ENCODE results near the gene ANO3. TPM values are rescaled to one million over a fixed set of nuclear protein-coding genes. Genes with fewer than 3 reads are reported as not detected.
A peak's percentile ranks its signal among the peaks of the same experiment; 100 is the strongest.

The ANO3 gene
- total RNA-seq, 1 experiment from 2014 or later = not detected

GRCh38 chr11:26622181-26622580 lies 290.3 kb downstream of the ANO3 start:
- H3K27me3 ChIP-seq (ENCODE audit: insufficient read depth, low read depth) = no peaks in the 10 kb centered on the region
- no peaks in the 10 kb centered on the region for H3K9me3 ChIP-seq (ENCODE audit: insufficient read depth, low read depth)
- H3F3A ChIP-seq (ENCODE audit: insufficient read depth, low read depth) = peaks cover 6% of the 10 kb centered on the region; the same call in 1 of the 2 replicates
- no peaks in the 10 kb centered on the region for H4K20me1 ChIP-seq (ENCODE audit: insufficient read depth)
- TF ChIP-seq CTCF (conservative IDR thresholded peaks at IDR 0.05) = no peak
- TF ChIP-seq EZH2 (IDR thresholded peaks at IDR 0.05; ENCODE audit: low read depth) = no peak
- DNase-seq = peak in 1 of 2 experiments; percentile 44
- CTCF ChIA-PET = no interaction called here
- H3K4me2 ChIP-seq = no peak overlapping the region
- H3K79me2 ChIP-seq (ENCODE audit: low read depth) = no peaks in the 10 kb centered on the region
- intact Hi-C loops (cut with micrococcal nuclease; ENCODE audit: unreplicated experiment) = loop anchor here (5.0 kb wide), 1 partner anchor 40 kb away; no protein-coding TSS in a partner anchor
- H3K27ac ChIP-seq = no peak overlapping the region
- H3K4me3 ChIP-seq = no peak overlapping the region
- H3K4me1 ChIP-seq (replicated peaks; ENCODE audit: insufficient read depth) = peaks cover 16% of the 10 kb centered on the region
- POLR2A ChIA-PET (ENCODE audit: unreplicated experiment) = interaction anchor here (0.6 kb wide), 1 partner anchor 49 kb away, joined by 4 read pairs; no protein-coding TSS in a partner anchor
- BruUV-seq (replicated peaks) = no TSS peak
- H3K36me3 ChIP-seq (ENCODE audit: low read depth) = no peaks in the 10 kb centered on the region
- no peak overlapping the region for H2AFZ ChIP-seq
- no peaks in the 10 kb centered on the region for H3K9me2 ChIP-seq (ENCODE audit: insufficient read depth)

GRCh38 chr11:26623076-26623659 lies 291.2 kb downstream of the ANO3 start:
- no peaks in the 10 kb centered on the region for H3K9me3 ChIP-seq (ENCODE audit: insufficient read depth, low read depth)
- TF ChIP-seq EZH2 (IDR thresholded peaks at IDR 0.05; ENCODE audit: low read depth) = no peak
- no peak for TF ChIP-seq CTCF (conservative IDR thresholded peaks at IDR 0.05)
- no peaks in the 10 kb centered on the region for H3K36me3 ChIP-seq (ENCODE audit: low read depth)
- intact Hi-C loops (cut with micrococcal nuclease; ENCODE audit: unreplicated experiment) = loop anchor here (5.0 kb wide), 1 partner anchor 41 kb away; no protein-coding TSS in a partner anchor
- peaks cover 6% of the 10 kb centered on the region; the same call in 1 of the 2 replicates for H3F3A ChIP-seq (ENCODE audit: insufficient read depth, low read depth)
- H3K4me1 ChIP-seq (replicated peaks; ENCODE audit: insufficient read depth) = peaks cover 16% of the 10 kb centered on the region
- no TSS peak for BruUV-seq (replicated peaks)
- H3K79me2 ChIP-seq (ENCODE audit: low read depth) = no peaks in the 10 kb centered on the region
- no peaks in the 10 kb centered on the region for H3K9me2 ChIP-seq (ENCODE audit: insufficient read depth)
- no peak overlapping the region for H3K4me2 ChIP-seq
- no peaks in the 10 kb centered on the region for H3K27me3 ChIP-seq (ENCODE audit: insufficient read depth, low read depth)
- ChIA-PET POLR2A (ENCODE audit: unreplicated experiment) (interaction anchor here (0.6 kb wide), 2 partner anchors 58 to 834 kb away, joined by 3 to 11 read pairs; no protein-coding TSS in a partner anchor), CTCF (no interaction called here)
- H4K20me1 ChIP-seq (ENCODE audit: insufficient read depth) = no peaks in the 10 kb centered on the region
- peak in 1 of 2 experiments; percentile 53 for DNase-seq
- H2AFZ ChIP-seq = no peak overlapping the region
- no peak overlapping the region for H3K4me3 ChIP-seq
- no peak overlapping the region for H3K27ac ChIP-seq

GRCh38 chr11:26626346-26626745 lies 294.4 kb downstream of the ANO3 start:
- H3K79me2 ChIP-seq (ENCODE audit: low read depth) = no peaks in the 10 kb centered on the region
- no peaks in the 10 kb centered on the region for H3K9me3 ChIP-seq (ENCODE audit: insufficient read depth, low read depth)
- intact Hi-C loops (cut with micrococcal nuclease; ENCODE audit: unreplicated experiment) = no loop called here
- H3K27ac ChIP-seq = no peak overlapping the region
- BruUV-seq (replicated peaks) = no TSS peak
- DNase-seq = no peak
- no peak overlapping the region for H2AFZ ChIP-seq
- POLR2A ChIA-PET (ENCODE audit: unreplicated experiment) = no interaction called here
- H3K4me3 ChIP-seq = no peak overlapping the region
- no peaks in the 10 kb centered on the region for H3K9me2 ChIP-seq (ENCODE audit: insufficient read depth)
- no peak overlapping the region for H3K4me2 ChIP-seq
- H3K4me1 ChIP-seq (replicated peaks; ENCODE audit: insufficient read depth) = peaks cover 8% of the 10 kb centered on the region; the same call in 1 of the 2 replicates
- H3K36me3 ChIP-seq (ENCODE audit: low read depth) = no peaks in the 10 kb centered on the region
- H4K20me1 ChIP-seq (ENCODE audit: insufficient read depth) = no peaks in the 10 kb centered on the region
- no peak for TF ChIP-seq EZH2 (IDR thresholded peaks at IDR 0.05; ENCODE audit: low read depth)
- TF ChIP-seq CTCF (conservative IDR thresholded peaks at IDR 0.05) = no peak
- CTCF ChIA-PET = no interaction called here
- H3F3A ChIP-seq (ENCODE audit: insufficient read depth, low read depth) = no peaks in the 10 kb centered on the region
- H3K27me3 ChIP-seq (ENCODE audit: insufficient read depth, low read depth) = no peaks in the 10 kb centered on the region

Measured in PC-9 (cell line).